IPS-15b (cell line): ENCODE results near the gene PTPRCAP.

Experiments
- H3K27me3 ChIP-seq: one replicate; pipeline ENCODE4 v1.6.1; 2013; ENCODE audit warnings: low read length; ENCODE audit not compliant: control insufficient read depth, insufficient read depth
- H3K36me3 ChIP-seq: one replicate; pipeline ENCODE4 v1.6.1; 2013; ENCODE audit warnings: low read length; ENCODE audit not compliant: control insufficient read depth, insufficient read depth
- H3K4me1 ChIP-seq: one replicate; pipeline ENCODE4 v1.6.1; 2013; ENCODE audit warnings: mild to moderate bottlenecking, low read length; ENCODE audit not compliant: control insufficient read depth, insufficient read depth
- H3K4me3 ChIP-seq: one replicate; pipeline ENCODE4 v1.5.1; 2013; ENCODE audit warnings: low read depth, low read length
- H3K9ac ChIP-seq: one replicate; pipeline ENCODE4 v1.6.1; 2013; ENCODE audit warnings: low read depth, mild to moderate bottlenecking, low read length
- H3K9me3 ChIP-seq: one replicate; pipeline ENCODE4 v1.6.1; 2013; ENCODE audit warnings: mild to moderate bottlenecking, low read length; ENCODE audit not compliant: control insufficient read depth, insufficient read depth

The PTPRCAP gene

DNA sequence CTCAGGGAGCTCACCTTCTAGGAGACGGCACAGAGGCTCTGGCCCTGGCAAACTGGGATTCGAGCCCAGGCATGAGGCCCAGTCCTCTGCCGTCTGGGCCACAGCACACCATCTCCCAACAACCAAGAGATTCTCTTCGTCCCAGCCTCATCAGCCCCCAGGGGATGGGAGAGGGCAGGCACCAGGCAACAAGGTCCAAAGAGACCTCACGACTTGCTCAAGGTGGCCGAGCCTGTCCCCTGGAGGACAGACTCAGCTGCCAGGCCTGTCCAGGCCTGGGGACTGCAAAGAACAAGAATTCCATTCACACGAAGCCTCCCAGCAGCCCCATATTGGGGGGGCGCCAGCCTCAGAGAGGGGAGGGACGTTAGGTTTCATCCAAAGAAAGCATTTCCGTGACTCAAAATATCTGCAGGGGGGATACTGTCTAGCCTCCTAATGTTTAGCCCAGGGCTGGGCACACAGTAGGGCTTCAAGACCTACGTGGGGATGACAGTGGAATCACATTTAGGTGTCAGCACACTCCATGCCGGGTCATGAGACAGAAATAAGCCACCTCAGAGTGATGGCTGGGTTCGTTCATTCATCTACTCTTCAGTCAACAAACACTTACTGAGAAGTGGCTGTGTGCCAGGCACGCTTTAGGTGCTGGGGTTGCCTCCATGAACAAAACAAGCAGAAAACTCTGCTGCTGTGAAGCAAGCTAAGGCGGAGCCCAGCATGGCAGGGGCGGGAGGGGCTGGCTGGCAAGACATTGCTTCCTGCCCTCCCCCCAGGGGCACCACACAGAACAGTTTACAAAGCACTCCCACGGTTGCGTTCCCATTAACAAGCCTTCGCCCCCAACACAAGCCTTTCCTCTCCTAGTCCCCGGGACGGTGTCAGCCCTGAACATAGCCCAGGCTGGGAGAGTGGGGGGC lies 20.8 kb downstream of the PTPRCAP start:
- H3K9me3 ChIP-seq, result no peaks in the 10 kb centered on the region
- no peaks in the 10 kb centered on the region for H3K36me3 ChIP-seq
- peaks cover 4% of the 10 kb centered on the region for H3K4me1 ChIP-seq
- no peak overlapping the region for H3K4me3 ChIP-seq
- H3K9ac ChIP-seq, result no peak overlapping the region
- H3K27me3 ChIP-seq, result peaks cover 7% of the 10 kb centered on the region

DNA sequence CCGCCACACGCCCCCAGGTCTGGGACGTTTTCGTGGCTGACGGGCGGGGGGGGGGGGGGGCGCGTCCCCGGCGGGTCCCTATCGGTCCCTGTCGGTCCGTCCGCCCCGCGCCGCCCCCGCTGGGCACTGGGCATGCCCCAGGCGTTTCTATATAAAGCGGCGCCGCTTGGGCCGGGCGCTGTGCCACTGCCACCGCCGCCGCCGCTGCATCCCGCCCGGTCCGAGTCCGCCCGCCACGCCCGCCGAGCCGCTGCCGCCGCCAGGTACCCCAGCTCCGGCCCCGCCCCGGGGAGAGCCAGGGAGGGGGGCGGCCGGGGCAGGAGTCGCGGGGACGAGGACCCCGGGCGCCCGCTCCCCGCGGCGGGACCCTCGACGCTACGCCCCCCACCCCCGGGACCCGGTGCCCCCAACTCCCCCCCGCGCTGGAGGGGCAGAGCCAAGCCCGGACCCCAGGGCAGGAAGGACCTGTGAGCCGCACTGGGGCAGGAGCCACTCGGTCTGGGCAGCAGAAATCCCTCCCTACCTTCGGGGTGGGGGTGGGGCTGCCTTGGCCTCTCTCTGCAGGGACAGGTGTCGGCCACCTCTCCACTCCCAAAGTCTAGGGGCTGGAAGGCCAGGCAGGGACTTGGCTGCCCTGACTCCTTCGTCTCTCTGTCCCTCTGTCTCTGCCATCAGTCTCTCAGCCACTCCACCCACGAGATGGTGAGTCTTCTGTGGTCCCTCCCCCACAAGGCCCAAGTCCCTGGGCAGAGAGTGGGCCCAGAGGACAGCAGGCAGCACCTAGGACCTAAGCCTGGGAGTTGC lies 21.8 kb downstream of the PTPRCAP start, which contains the start of gene CARNS1:
TSS of gene CARNS1 (plus strand) at position 178 of the 804 bp plus-strand sequence. CDS start at position 700, 522 bp downstream.
- H3K36me3 ChIP-seq, result no peaks in the 10 kb centered on the region
- peaks cover 4% of the 10 kb centered on the region for H3K4me1 ChIP-seq
- H3K9ac ChIP-seq, result no peak within 1 kb of the TSS
- H3K27me3 ChIP-seq, result peaks cover 7% of the 10 kb centered on the region
- peak within 1 kb of the TSS; percentile 52 for H3K4me3 ChIP-seq
- H3K9me3 ChIP-seq, result no peaks in the 10 kb centered on the region

DNA sequence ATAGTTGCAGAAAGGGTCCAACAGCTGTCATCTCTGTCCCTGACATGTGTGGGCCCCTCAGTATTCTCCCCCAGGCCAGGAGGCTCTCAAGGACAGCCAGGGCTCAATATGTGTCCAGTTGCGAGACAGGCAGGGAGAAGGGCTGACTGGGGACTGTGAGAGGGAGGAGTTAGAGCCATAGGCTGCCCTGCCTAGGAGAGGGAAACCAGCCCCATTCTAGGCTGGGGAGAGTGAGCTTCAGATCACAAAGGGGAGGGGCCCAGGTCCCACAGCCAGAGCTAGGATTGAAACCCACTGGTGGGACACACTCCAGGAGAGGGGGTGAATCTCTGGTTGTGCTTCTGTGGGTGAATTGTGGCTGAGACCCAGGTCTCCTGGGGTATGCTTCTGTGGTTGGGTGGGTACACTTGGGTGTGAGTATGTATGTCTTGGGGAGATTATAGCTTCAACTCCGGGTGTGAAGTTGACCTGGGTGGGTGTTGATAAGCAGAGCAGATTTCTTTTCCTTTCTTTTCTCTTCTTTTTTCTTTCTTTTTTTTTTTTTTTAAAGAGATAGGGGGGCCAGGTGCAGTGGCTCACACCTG lies 24.1 kb downstream of the PTPRCAP start:
- no peaks in the 10 kb centered on the region for H3K36me3 ChIP-seq
- H3K9ac ChIP-seq, result no peak overlapping the region
- no peak overlapping the region for H3K4me3 ChIP-seq
- peaks cover 4% of the 10 kb centered on the region for H3K4me1 ChIP-seq
- no peaks in the 10 kb centered on the region for H3K9me3 ChIP-seq
- H3K27me3 ChIP-seq, result peaks cover 3% of the 10 kb centered on the region

DNA sequence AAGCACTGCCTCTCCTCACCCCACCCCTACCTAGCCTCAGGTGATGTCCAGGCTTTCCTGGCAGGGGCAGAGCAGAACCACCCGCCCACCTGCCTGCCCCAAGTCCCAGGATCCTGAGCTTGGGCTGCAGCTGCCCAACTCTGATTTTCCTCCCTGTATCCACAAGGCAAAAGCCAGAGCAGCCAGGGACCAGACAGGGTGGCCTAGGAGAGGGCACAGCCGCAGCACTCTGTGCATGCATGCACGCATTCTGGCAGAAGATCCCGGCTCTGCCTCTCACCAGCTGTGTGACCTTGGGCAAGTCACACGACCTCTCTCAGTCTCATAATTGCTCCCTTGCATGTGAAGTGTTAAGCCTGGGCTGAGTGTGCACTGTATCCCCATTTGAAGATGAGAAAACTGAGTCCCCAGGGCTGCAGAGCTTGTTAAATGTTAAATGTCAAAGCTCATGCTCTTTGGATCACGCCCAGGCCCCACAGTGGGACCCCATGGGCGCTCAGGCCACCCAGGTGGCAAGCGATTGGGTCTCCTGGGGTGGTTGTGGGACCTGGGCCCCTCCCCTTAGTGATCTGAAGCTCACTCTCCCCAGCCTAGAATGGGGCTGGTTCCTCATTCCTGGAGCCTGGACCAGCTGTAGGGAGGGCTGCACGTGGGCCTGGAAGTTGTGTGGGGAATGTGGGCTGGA lies 24.8 kb downstream of the PTPRCAP start:
- Histone ChIP-seq H3K36me3 (no peaks in the 10 kb centered on the region), H3K4me3 (no peak overlapping the region), H3K27me3 (peaks cover 3% of the 10 kb centered on the region), H3K4me1 (peaks cover 4% of the 10 kb centered on the region), H3K9me3 (no peaks in the 10 kb centered on the region), H3K9ac (no peak overlapping the region)

DNA sequence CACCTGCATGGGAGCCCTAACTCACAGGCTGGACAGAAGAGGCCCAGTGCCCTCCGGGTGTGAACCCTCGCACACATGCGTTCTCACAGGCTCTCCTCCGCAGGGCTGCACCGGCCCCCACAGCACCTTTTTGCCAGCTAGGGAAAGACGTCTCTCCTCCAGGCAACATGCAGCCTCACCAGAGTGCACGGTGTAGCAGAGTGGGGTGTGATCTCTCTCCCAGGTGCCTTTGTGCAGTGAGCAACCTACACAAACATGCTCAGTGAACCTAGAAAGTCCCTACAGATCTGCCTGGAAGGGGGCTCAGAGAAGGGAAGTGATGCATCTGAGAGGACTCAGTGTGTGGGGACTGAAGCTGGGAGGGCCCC lies 25.7 kb downstream of the PTPRCAP start:
- Histone ChIP-seq H3K27me3 (peaks cover 3% of the 10 kb centered on the region), H3K4me1 (peaks cover 4% of the 10 kb centered on the region), H3K4me3 (no peak overlapping the region), H3K9me3 (no peaks in the 10 kb centered on the region), H3K36me3 (no peaks in the 10 kb centered on the region), H3K9ac (no peak overlapping the region)

DNA sequence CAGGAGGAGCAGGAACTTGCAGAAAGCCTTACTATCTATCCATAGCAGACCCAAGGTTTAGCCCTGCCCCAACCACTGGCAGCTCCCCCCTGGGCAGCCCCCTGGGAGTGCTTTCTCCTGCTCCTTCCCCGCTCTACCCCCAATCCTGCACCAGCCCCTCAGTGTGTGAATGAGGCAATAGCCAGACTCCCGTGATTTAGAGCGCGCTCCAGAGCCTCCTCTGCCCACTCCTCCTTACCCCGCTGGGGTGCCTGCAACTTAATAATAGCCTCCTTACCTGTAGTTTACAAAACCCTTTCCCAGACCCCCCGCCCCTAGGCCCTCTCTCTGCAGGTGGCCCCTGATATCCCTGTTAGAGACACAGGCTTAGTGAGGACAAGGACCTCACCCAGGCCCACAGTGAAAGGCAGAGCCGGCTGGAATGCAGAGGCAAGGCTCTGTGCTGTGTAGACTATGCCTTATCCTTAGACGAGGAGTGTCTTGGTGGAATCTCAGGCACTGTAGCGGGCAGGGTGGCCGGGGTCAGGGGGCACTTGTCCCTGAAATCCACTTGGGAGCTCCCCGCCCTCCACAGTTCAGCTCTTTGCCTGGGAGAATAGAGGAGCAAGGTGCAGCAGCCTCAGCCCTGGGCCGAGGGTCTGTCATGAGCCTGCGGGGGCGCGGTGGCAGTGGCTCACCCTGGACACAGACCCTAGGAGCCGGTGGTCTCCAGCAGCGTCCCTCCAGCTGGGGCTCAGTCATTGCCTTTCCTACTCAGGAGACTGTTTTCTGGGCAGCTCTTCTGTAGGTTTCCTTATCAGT lies 26.3 kb downstream of the PTPRCAP start:
- H3K9ac ChIP-seq, result no peak overlapping the region
- H3K4me3 ChIP-seq, result no peak overlapping the region
- H3K4me1 ChIP-seq, result peaks cover 2% of the 10 kb centered on the region
- peaks cover 3% of the 10 kb centered on the region for H3K27me3 ChIP-seq
- H3K9me3 ChIP-seq, result no peaks in the 10 kb centered on the region
- no peaks in the 10 kb centered on the region for H3K36me3 ChIP-seq

DNA sequence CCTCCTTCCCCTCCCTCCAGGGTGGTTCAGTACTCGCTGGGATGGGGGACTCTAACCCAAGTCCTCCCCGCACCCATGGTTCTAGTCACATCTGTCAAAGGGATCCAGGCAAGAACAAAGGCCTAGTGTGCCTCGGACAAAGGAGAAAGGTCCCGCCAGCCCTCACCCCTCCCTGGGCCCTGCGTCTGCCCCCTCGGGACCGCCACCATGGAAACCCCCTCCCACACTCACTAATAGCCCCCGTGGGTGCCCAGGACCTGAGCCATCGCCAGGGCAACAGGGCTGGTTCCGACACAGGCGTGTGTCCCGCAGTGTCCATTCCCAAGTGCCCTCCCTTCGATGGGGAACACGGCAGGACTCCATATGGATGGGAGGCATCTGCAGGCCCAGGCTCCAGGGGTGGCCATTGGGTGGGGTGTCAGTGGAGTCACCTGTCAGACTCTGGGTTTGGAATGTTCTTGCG lies 27.1 kb downstream of the PTPRCAP start:
- peaks cover 3% of the 10 kb centered on the region for H3K27me3 ChIP-seq
- H3K36me3 ChIP-seq, result no peaks in the 10 kb centered on the region
- no peaks in the 10 kb centered on the region for H3K4me1 ChIP-seq
- H3K9me3 ChIP-seq, result no peaks in the 10 kb centered on the region
- H3K4me3 ChIP-seq, result no peak overlapping the region
- H3K9ac ChIP-seq, result no peak overlapping the region

DNA sequence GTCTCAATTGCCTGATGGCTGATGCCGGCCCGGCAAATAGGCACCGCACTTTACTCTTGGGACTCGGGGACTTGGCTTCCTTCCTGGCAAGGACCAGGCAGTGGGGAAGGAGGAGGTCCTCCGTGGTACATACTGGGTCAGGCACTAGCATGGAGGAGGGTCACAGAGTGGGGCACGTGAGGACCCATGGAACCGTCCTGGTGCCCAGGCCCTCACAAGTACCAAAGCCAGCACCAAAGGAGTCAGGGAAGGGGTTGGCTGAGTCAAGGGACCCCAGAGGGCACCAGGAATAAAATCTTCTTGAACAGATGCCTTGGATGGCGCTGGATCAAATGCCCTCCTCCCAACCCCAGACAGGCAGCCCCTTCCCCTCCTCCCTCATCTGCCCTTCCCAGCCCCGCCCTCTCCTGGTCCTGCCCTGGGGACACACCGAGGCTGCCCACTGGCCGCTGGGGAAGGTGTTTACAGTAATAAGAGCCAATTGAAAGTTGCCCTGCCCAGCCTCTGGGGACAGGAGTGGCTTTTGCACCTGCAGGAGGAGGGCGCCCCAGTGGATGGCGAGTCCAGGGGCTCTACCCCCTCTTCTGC lies 27.6 kb downstream of the PTPRCAP start:
- no peak overlapping the region for H3K9ac ChIP-seq
- H3K4me1 ChIP-seq, result no peaks in the 10 kb centered on the region
- H3K36me3 ChIP-seq, result no peaks in the 10 kb centered on the region
- H3K27me3 ChIP-seq, result peaks cover 3% of the 10 kb centered on the region
- H3K9me3 ChIP-seq, result no peaks in the 10 kb centered on the region
- H3K4me3 ChIP-seq, result no peak overlapping the region

DNA sequence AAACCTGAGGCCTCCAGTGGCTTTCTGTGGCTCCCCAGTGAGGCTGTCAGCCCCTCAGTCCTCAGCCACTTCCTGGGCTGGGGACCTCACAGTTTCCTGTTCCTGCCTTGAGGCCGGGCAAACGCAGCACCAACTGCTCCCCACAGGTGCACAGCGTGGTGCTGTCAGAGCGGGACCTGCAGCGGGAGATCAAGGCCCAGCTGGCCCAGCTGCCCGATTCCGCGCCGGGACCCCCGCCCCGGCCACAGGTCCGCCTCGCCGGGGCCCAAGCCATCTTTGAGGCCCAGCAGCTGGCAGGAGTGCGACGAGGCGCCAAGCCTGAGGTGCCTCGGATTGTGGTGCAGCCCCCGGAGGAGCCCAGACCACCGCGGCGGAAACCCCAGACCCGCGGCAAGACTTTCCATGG lies 28.2 kb downstream of the PTPRCAP start:
- Histone ChIP-seq H3K9ac (no peak overlapping the region), H3K36me3 (no peaks in the 10 kb centered on the region), H3K9me3 (no peaks in the 10 kb centered on the region), H3K27me3 (peaks cover 3% of the 10 kb centered on the region), H3K4me1 (no peaks in the 10 kb centered on the region), H3K4me3 (no peak overlapping the region)

DNA sequence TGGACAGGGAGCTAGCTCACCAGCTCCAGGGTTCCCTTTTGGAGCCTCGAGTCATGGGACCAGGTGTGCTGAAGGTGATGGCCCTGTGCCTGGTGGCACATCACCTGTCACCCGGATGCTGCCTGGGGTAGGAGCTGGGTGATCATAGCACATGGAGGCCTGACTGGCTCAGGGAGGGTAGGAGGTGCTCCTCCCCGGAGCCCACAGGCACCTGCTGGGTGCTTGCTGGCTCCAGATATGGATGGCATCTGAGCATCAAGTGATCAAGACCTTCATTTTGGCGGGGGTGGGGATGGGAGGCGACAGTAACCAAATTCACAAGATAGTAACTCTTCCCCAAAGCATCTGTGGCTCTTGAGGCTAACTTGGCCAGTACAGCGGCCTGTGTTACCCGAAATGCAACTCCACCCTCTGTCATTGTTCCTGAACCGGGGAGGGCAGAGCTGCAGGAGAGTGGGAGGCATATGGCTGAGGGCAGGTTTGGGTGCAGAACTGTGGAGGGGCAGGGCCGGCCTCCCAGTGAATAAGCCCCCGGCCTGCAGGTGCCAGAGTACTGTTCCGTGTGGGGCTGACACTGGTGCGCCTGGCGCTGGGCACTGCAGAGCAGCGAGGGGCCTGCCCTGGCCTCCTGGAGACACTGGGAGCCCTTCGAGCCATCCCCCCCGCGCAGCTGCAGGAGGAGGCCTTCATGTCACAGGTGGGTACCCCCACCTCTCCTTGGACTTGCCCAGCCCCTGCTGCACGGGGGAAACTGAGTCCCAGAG lies 28.9 kb downstream of the PTPRCAP start:
- H3K4me1 ChIP-seq, result no peaks in the 10 kb centered on the region
- H3K27me3 ChIP-seq, result peaks cover 3% of the 10 kb centered on the region
- no peak overlapping the region for H3K9ac ChIP-seq
- H3K9me3 ChIP-seq, result no peaks in the 10 kb centered on the region
- H3K36me3 ChIP-seq, result no peaks in the 10 kb centered on the region
- no peak overlapping the region for H3K4me3 ChIP-seq
